Measurements from ENCODE around the gene GIPC2. TPM values are rescaled to one million over a fixed set of nuclear protein-coding genes. Genes with fewer than 3 reads are reported as not detected.

Gene GIPC2
- total and polyA plus RNA-seq, 5 donors: 1.3 to 1.8 (median 1.6) TPM

DNA sequence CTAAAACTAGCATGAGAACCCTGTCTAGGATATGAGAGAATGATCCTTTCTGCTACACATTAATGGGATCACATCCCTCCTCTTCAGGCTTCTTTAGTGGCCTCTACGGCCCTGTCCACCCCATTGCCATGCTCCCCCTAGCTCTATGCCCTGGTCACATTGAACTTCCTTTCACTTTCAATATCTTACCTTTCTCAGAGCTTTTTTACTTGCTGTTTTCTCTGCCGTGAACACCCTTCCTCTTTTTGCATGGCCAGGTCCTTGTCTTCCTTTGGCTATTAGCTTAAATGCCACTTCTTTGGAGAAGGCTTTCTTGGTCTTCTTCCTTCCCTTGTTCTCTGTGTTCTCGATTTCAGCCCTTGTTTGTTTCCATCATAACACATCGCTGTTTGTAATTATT is 97.4 kb downstream of the GIPC2 start:
- 70% methylated on average over 4 of the region's 4 CpGs for WGBS
- Histone ChIP-seq H3K27me3 (ENCODE audit: control insufficient read depth, insufficient read depth) (no peaks in the 10 kb centered on the region), H3K4me3 (ENCODE audit: low read length) (no peak overlapping the region), H3K4me1 (ENCODE audit: control insufficient read depth, insufficient read depth, low read length) (no peaks in the 10 kb centered on the region), H3K9me3 (ENCODE audit: control insufficient read depth, low read length) (no peaks in the 10 kb centered on the region), H3K27ac (ENCODE audit: low read length) (no peak overlapping the region)
- intact Hi-C loops (cut with DNase I): loop anchor here (10.0 kb wide), 2 partner anchors 462 to 532 kb away; no protein-coding TSS in a partner anchor
- DNase-seq (no peak), ATAC-seq (no peak)

DNA sequence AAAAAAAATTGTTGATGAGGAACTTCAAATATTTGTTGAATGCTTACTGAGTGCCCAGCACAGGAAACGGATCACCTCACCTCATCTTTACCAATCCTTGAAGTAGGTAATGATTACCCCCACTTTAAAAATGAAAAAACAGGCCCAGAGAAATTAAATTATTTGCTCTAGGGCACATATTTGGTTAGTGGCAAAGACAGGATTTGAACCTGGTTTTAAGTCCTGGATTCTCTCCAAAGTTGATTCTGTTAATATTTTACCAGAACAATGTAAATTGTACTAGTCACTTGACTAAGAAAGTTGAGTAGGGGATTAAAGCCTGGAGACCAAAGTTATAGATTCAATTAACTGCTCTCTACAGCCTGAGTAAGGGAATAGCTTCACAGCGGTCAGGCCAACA is 97.9 kb downstream of the GIPC2 start:
- Histone ChIP-seq H3K27ac (ENCODE audit: low read length) (no peak overlapping the region), H3K4me1 (ENCODE audit: control insufficient read depth, insufficient read depth, low read length) (no peaks in the 10 kb centered on the region), H3K4me3 (ENCODE audit: low read length) (no peak overlapping the region), H3K27me3 (ENCODE audit: control insufficient read depth, insufficient read depth) (no peaks in the 10 kb centered on the region), H3K9me3 (ENCODE audit: control insufficient read depth, low read length) (no peaks in the 10 kb centered on the region)
- ATAC-seq (no peak), DNase-seq (no peak)
- WGBS: 93% methylated on average over 2 of the region's 2 CpGs
- intact Hi-C loops (cut with DNase I): loop anchor here (10.0 kb wide), 2 partner anchors 461 to 531 kb away; no protein-coding TSS in a partner anchor

DNA sequence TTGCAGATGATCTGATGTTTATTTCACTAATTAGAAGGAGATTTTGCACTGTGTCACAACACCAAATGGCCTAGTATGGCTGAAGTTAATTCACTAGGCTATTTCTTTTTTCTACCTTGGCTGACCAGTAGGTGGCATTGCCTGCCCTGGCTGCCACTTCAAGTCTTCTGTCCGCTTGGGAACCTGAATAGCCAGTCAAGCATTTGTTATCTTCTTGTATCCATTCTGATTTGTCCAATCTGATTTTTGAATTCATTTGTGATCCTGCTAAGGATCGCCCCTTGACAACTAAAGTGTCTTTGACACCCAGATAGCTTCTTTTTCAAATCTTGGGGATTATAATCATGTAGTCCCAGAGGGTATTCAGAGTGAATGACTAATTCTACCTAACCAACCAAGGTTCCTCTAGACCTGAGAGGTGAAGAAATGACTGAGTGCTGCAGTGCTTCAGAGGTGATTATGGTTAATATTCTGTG is 99.4 kb downstream of the GIPC2 start:
- Histone ChIP-seq H3K4me1 (ENCODE audit: control insufficient read depth, insufficient read depth, low read length) (no peaks in the 10 kb centered on the region), H3K27ac (ENCODE audit: low read length) (no peak overlapping the region), H3K4me3 (ENCODE audit: low read length) (no peak overlapping the region), H3K27me3 (ENCODE audit: control insufficient read depth, insufficient read depth) (no peaks in the 10 kb centered on the region), H3K9me3 (ENCODE audit: control insufficient read depth, low read length) (no peaks in the 10 kb centered on the region)
- DNase-seq (peak in 2 of 3 donors; percentile 34 to 55), ATAC-seq (peak; percentile 58 to 59)
- intact Hi-C loops (cut with DNase I): loop anchor here (5.0 to 10.0 kb wide), 4 partner anchors 460 to 532 kb away; no protein-coding TSS in a partner anchor
- WGBS: 12% methylated on average over 2 of the region's 2 CpGs

DNA sequence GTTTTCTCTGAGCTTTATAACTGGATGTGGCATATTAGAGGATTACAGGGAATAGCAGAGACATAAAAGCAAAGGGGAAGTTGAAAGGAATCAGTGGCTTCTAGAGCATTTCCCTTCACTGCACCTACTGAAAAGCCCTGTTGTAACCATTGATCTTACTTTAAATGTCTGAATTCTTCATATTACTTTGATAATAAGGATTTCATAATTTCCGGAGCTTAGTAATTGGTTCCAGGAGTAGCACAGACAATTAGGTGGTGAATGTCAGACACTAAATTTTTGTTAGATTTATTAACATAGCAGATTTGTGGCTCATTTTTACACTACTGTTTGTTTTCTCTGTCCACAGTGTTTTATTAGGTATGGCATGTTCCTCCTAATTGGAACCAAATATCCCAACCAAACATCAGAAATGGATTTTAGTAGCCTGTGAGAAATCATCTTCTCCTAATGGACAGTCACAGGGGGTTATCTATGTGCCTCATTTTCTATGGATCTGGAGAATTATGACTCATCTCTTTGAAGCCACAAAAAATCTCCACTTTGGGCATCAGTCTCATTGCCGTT is 100.5 kb downstream of the GIPC2 start:
- no peaks in the 10 kb centered on the region for H3K9me3 ChIP-seq (ENCODE audit: control insufficient read depth, low read length)
- H3K27me3 ChIP-seq (ENCODE audit: control insufficient read depth, insufficient read depth): no peaks in the 10 kb centered on the region
- H3K4me3 ChIP-seq (ENCODE audit: low read length): no peak overlapping the region
- DNase-seq: no peak
- H3K4me1 ChIP-seq (ENCODE audit: control insufficient read depth, insufficient read depth, low read length): no peaks in the 10 kb centered on the region
- no peak for ATAC-seq
- H3K27ac ChIP-seq (ENCODE audit: low read length): no peak overlapping the region
- 65% methylated on average over 2 of the region's 2 CpGs for WGBS
- intact Hi-C loops (cut with DNase I): loop anchor here (5.0 to 10.0 kb wide), 4 partner anchors 459 to 531 kb away; no protein-coding TSS in a partner anchor

DNA sequence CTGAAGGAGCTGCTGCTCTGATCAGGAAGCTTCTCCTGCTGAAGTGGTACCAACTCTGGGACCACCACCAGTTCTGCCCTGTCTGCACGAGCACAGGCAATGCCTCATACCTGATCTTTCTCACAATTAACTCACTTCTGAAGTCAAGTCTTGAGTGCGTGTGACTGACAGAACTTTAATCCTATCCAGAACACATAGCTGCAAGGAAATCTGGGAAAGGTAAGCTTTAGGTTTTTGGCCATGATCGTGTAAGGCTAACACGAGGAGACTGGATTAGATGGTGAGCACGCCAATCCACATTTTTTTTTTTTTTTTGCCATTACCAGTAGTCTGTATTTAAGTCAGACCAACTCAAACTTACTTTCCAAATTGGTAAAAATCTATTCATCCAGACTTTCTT is 101.3 kb downstream of the GIPC2 start:
- 77% methylated on average over 5 of the region's 5 CpGs for WGBS

DNA sequence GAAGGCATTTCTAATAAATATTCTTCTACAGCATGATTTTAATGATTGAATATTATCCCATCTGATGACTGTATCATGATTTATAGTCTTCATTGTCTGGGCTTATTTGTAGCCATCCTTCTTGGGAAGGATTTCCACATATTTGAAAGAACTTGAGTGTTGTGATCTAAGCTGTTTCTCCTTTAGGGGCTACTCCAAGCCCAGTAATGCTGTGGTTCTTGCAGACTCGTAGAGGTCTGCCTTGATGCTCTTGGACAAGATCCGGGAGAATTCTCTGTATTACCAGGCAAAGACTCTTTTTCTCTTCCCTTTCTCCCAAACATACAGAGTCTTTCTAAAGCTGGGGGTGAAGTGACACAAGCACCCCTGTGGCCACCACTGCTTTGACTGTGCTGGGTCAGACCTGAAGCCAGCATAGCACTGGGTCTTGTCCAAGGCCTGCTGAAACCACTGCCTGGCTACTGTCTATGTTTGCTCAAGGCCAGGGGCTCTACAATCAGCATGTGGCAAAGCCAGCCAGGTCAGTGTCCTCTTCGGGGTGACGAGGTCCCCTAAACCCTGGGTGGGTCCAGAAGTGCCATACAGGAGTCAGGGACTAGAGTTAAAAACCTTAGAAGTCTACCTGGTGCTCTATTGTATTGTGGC is 107.4 kb downstream of the GIPC2 start:
- Histone ChIP-seq H3K4me3 (ENCODE audit: low read length) (no peak overlapping the region), H3K9me3 (ENCODE audit: control insufficient read depth, low read length) (no peaks in the 10 kb centered on the region), H3K27me3 (ENCODE audit: control insufficient read depth, insufficient read depth) (no peaks in the 10 kb centered on the region), H3K4me1 (ENCODE audit: control insufficient read depth, insufficient read depth, low read length) (no peaks in the 10 kb centered on the region), H3K27ac (ENCODE audit: low read length) (no peak overlapping the region)
- ATAC-seq: no peak
- 72% methylated on average over 4 of the region's 4 CpGs for WGBS
- intact Hi-C loops (cut with DNase I): no loop called here
- no peak for DNase-seq

More for the DNA sequence above, 101.3 kb downstream of the GIPC2 start:
- H3K27ac ChIP-seq (ENCODE audit: low read length): no peak overlapping the region
- ATAC-seq (no peak), DNase-seq (no peak)
- intact Hi-C loops (cut with DNase I): loop anchor here (5.0 to 10.0 kb wide), 4 partner anchors 458 to 530 kb away; no protein-coding TSS in a partner anchor
- H3K4me3 ChIP-seq (ENCODE audit: low read length): no peak overlapping the region
- H3K27me3 ChIP-seq (ENCODE audit: control insufficient read depth, insufficient read depth): no peaks in the 10 kb centered on the region
- H3K4me1 ChIP-seq (ENCODE audit: control insufficient read depth, insufficient read depth, low read length): no peaks in the 10 kb centered on the region
- no peaks in the 10 kb centered on the region for H3K9me3 ChIP-seq (ENCODE audit: control insufficient read depth, low read length)

DNA sequence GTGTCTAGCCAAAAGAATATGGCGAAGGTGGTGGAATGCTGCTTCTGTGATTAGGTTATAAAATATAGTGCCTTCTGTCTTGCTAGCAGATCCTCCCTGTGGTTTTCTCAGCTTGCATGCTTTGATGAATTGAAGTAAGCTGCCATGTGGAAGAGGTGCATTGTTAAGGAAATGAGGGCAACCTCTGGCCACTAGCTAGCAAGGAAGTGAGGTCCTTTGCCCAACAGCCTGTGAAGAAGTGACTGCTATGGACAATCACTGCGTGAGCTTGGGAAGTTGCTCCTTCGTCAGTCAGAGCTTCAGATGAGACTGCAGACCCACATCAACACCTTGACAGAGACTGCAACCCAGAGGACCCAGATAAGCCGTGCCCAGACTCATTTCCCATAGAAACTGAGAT is 109.4 kb downstream of the GIPC2 start:
- 60% methylated on average over 4 of the region's 4 CpGs for WGBS
- no peaks in the 10 kb centered on the region for H3K4me1 ChIP-seq (ENCODE audit: control insufficient read depth, insufficient read depth, low read length)
- H3K27me3 ChIP-seq (ENCODE audit: control insufficient read depth, insufficient read depth): no peaks in the 10 kb centered on the region
- H3K9me3 ChIP-seq (ENCODE audit: control insufficient read depth, low read length): no peaks in the 10 kb centered on the region
- intact Hi-C loops (cut with DNase I): no loop called here
- ATAC-seq (no peak), DNase-seq (no peak)
- no peak overlapping the region for H3K27ac ChIP-seq (ENCODE audit: low read length)
- H3K4me3 ChIP-seq (ENCODE audit: low read length): no peak overlapping the region

DNA sequence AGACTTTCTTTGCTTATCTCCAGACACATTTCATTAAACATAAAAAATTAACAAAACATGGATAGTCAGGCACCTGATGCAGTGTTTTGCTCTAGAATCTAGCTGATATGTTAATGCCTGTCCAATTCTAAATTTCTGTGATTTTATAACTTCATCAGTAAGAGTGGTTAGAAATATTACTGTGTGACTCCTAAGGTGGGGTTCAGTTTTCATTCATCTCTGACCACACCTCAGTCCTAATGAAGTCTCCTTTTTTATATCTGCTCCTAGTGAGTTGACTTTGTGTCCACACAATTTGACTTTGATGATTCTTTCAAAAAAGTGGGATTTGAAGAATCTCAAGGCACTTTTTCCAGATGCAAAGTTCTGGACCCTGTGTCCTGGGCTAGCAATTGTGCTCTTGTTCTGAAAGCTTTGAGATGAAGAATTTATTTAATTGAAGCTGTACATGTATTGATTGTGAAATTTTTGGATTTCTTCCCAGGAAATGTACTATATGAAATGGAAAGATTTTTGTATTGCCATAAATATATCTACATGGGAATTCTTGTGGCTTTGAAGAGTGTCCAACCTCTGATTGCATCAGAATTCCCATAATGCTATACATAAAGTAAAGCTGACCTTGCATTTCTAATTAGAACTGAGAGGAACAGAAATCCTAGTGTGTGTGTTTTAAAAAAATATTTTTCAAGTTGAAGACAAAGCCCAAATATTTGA is 111.2 kb downstream of the GIPC2 start:
- H3K4me1 ChIP-seq (ENCODE audit: control insufficient read depth, insufficient read depth, low read length): no peaks in the 10 kb centered on the region
- H3K4me3 ChIP-seq (ENCODE audit: low read length): no peak overlapping the region
- H3K9me3 ChIP-seq (ENCODE audit: control insufficient read depth, low read length): no peaks in the 10 kb centered on the region
- no peak for ATAC-seq
- no peak overlapping the region for H3K27ac ChIP-seq (ENCODE audit: low read length)
- intact Hi-C loops (cut with DNase I): no loop called here
- no peak for DNase-seq
- no peaks in the 10 kb centered on the region for H3K27me3 ChIP-seq (ENCODE audit: control insufficient read depth, insufficient read depth)

DNA sequence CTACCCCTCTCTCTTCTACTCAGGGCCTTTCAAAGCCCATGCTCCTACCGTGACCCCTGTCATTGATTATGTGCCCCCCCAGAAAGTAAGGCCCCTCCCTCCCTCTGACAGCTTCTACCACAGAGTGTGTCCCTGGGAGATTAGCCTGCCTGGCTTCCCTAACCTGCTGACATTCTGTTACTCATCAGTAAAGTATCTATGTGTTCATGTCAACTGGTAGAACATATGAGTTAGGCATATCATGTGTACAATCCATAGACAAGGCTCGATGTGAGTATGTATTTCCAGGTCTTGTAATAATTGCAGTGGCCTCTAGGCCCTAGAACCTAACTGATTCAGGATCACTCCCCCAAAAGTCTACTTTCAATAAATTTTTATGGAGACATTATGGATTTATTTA is 120.0 kb downstream of the GIPC2 start:
- H3K4me1 ChIP-seq (ENCODE audit: control insufficient read depth, insufficient read depth, low read length): no peaks in the 10 kb centered on the region
- no peak overlapping the region for H3K4me3 ChIP-seq (ENCODE audit: low read length)
- H3K27ac ChIP-seq (ENCODE audit: low read length): no peak overlapping the region
- WGBS: 64% methylated on average over 2 of the region's 2 CpGs
- intact Hi-C loops (cut with DNase I): no loop called here
- DNase-seq: no peak
- ATAC-seq: no peak
- H3K9me3 ChIP-seq (ENCODE audit: control insufficient read depth, low read length): no peaks in the 10 kb centered on the region
- H3K27me3 ChIP-seq (ENCODE audit: control insufficient read depth, insufficient read depth): no peaks in the 10 kb centered on the region

DNA sequence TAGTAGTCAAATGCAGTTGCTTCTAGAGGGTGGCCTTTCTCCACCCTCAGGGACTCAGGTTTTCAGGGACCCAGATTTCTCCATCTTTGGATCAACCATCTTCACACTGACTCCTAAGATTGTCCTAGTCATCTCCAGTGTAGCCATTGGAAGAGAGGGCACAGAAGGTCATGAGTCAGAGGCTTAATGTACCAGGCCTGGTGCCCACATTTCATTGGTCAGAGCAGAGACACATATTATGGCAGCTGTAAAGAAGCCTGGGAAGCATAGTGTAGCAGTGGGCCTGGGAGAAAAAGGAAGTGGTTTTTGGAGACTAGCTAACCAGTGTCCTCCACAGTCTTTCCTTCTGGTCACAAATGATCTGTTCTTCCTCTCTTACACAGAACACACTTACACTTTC is 122.5 kb downstream of the GIPC2 start:
- H3K27me3 ChIP-seq (ENCODE audit: control insufficient read depth, insufficient read depth): no peaks in the 10 kb centered on the region
- H3K4me3 ChIP-seq (ENCODE audit: low read length): no peak overlapping the region
- ATAC-seq (no peak), DNase-seq (no peak)
- H3K27ac ChIP-seq (ENCODE audit: low read length): no peak overlapping the region
- intact Hi-C loops (cut with DNase I): no loop called here
- H3K9me3 ChIP-seq (ENCODE audit: control insufficient read depth, low read length): no peaks in the 10 kb centered on the region
- H3K4me1 ChIP-seq (ENCODE audit: control insufficient read depth, insufficient read depth, low read length): no peaks in the 10 kb centered on the region

DNA sequence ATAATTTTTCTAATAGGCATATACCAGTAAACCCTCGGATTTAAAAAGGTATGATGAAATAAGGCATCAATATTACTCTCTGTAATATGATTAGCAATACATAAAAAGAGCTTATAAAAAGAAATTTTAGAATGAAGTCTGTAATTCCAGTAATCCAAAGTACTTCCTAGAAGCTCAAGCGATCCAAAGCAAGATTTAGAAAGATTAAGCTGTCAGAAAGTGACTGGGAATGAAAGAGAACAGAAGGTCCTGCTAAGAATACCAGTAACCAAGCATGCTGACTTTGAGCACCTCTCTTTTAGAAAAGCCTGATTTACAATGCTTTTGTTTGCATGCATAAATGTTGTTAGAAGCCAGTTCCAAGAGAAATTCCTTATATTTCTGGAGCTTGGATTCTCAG is 125.1 kb downstream of the GIPC2 start:
- H3K27ac ChIP-seq (ENCODE audit: low read length): no peak overlapping the region
- H3K27me3 ChIP-seq (ENCODE audit: control insufficient read depth, insufficient read depth): no peaks in the 10 kb centered on the region
- intact Hi-C loops (cut with DNase I): no loop called here
- DNase-seq (no peak), ATAC-seq (no peak)
- 44% methylated on average over 2 of the region's 2 CpGs for WGBS
- no peak overlapping the region for H3K4me3 ChIP-seq (ENCODE audit: low read length)
- no peaks in the 10 kb centered on the region for H3K9me3 ChIP-seq (ENCODE audit: control insufficient read depth, low read length)
- no peaks in the 10 kb centered on the region for H3K4me1 ChIP-seq (ENCODE audit: control insufficient read depth, insufficient read depth, low read length)

Measured in right cardiac atrium (tissue), 5 donors.